Measurements from ENCODE around the gene SUPT5H.

SUPT5H gene

GRCh38 chr19:39465956-39466747 is 20.8 kb downstream of the SUPT5H start:
- H3K9ac ChIP-seq (ENCODE audit: low read length), result no peak overlapping the region
- no peak overlapping the region for H3K4me2 ChIP-seq (ENCODE audit: low read length)
- H3K27me3 ChIP-seq (ENCODE audit: low read depth, low read length), result no peaks in the 10 kb centered on the region
- 0 out of 2 replicates have a peak, but pooled peaks cover 9% of the 10 kb centered on the region for H3K79me2 ChIP-seq (ENCODE audit: low read length)
- H3K4me1 ChIP-seq (ENCODE audit: low read length), result no peaks in the 10 kb centered on the region
- H3K9me3 ChIP-seq (ENCODE audit: insufficient read depth, low read length), result no peaks in the 10 kb centered on the region
- no peak overlapping the region for H3K27ac ChIP-seq (ENCODE audit: low read length)
- H2AFZ ChIP-seq (ENCODE audit: low read depth, low read length), result no peak overlapping the region
- 0 out of 2 replicates have a peak, but pooled peaks cover 6% of the 10 kb centered on the region for H4K20me1 ChIP-seq (ENCODE audit: insufficient read depth, low read length)
- H3K36me3 ChIP-seq (replicated peaks; ENCODE audit: low read depth, low read length), result peaks cover 71% of the 10 kb centered on the region
- no peak overlapping the region for H3K4me3 ChIP-seq (ENCODE audit: low read length)
- TF ChIP-seq CTCF (IDR thresholded peaks at IDR 0.05; ENCODE audit: low read depth, low read length), result no peak

- H4K20me1 ChIP-seq (ENCODE audit: insufficient read depth, low read length), result 0 out of 2 replicates have a peak, but pooled peaks cover 6% of the 10 kb centered on the region
- TF ChIP-seq CTCF (IDR thresholded peaks at IDR 0.05; ENCODE audit: low read depth, low read length) (no peak), EZH2phosphoT487 (IDR thresholded peaks at IDR 0.05; ENCODE audit: low read depth) (no peak)
- no peaks in the 10 kb centered on the region for H3K27me3 ChIP-seq (ENCODE audit: low read depth, low read length)
- H3K9ac ChIP-seq (ENCODE audit: low read length), result no peak overlapping the region
- no peaks in the 10 kb centered on the region for H3K9me3 ChIP-seq (ENCODE audit: insufficient read depth, low read length)
- H3K36me3 ChIP-seq (replicated peaks; ENCODE audit: low read depth, low read length), result peaks cover 76% of the 10 kb centered on the region
- 0 out of 2 replicates have a peak, but pooled peaks cover 9% of the 10 kb centered on the region for H3K79me2 ChIP-seq (ENCODE audit: low read length)
- H3K4me1 ChIP-seq (ENCODE audit: low read length), result no peaks in the 10 kb centered on the region
- no peak overlapping the region for H3K4me3 ChIP-seq (ENCODE audit: low read length)
- no peak overlapping the region for H3K27ac ChIP-seq (ENCODE audit: low read length)
- no peak overlapping the region for H2AFZ ChIP-seq (ENCODE audit: low read depth, low read length)
- no peak overlapping the region for H3K4me2 ChIP-seq (ENCODE audit: low read length)
Measured at GRCh38 chr19:39467941-39468340, 22.6 kb downstream of the SUPT5H start.

- H3K4me3 ChIP-seq (ENCODE audit: low read length), result no peak overlapping the region
- H3K79me2 ChIP-seq (ENCODE audit: low read length), result 0 out of 2 replicates have a peak, but pooled peaks cover 4% of the 10 kb centered on the region
- no peak for TF ChIP-seq CTCF (IDR thresholded peaks at IDR 0.05; ENCODE audit: low read depth, low read length)
- no peak for TF ChIP-seq EZH2phosphoT487 (IDR thresholded peaks at IDR 0.05; ENCODE audit: low read depth)
- peaks cover 80% of the 10 kb centered on the region for H3K36me3 ChIP-seq (replicated peaks; ENCODE audit: low read depth, low read length)
- H3K4me1 ChIP-seq (ENCODE audit: low read length), result no peaks in the 10 kb centered on the region
- no peak overlapping the region for H2AFZ ChIP-seq (ENCODE audit: low read depth, low read length)
- no peaks in the 10 kb centered on the region for H3K27me3 ChIP-seq (ENCODE audit: low read depth, low read length)
- no peak overlapping the region for H3K4me2 ChIP-seq (ENCODE audit: low read length)
- H4K20me1 ChIP-seq (ENCODE audit: insufficient read depth, low read length), result 0 out of 2 replicates have a peak, but pooled peaks cover 6% of the 10 kb centered on the region
- no peaks in the 10 kb centered on the region for H3K9me3 ChIP-seq (ENCODE audit: insufficient read depth, low read length)
- no peak overlapping the region for H3K9ac ChIP-seq (ENCODE audit: low read length)
- no peak overlapping the region for H3K27ac ChIP-seq (ENCODE audit: low read length)
Measured at GRCh38 chr19:39469036-39469435, 23.7 kb downstream of the SUPT5H start.

- no peak overlapping the region for H3K4me2 ChIP-seq (ENCODE audit: low read length)
- 0 out of 2 replicates have a peak, but pooled peaks cover 6% of the 10 kb centered on the region for H3K79me2 ChIP-seq (ENCODE audit: low read length)
- TF ChIP-seq CTCF (IDR thresholded peaks at IDR 0.05; ENCODE audit: low read depth, low read length), result no peak
- TF ChIP-seq EZH2phosphoT487 (IDR thresholded peaks at IDR 0.05; ENCODE audit: low read depth), result no peak
- peaks cover 84% of the 10 kb centered on the region for H3K36me3 ChIP-seq (replicated peaks; ENCODE audit: low read depth, low read length)
- H3K9ac ChIP-seq (ENCODE audit: low read length), result no peak overlapping the region
- H3K9me3 ChIP-seq (ENCODE audit: insufficient read depth, low read length), result no peaks in the 10 kb centered on the region
- H3K27ac ChIP-seq (ENCODE audit: low read length), result no peak overlapping the region
- no peak overlapping the region for H2AFZ ChIP-seq (ENCODE audit: low read depth, low read length)
- no peak overlapping the region for H3K4me3 ChIP-seq (ENCODE audit: low read length)
- H3K27me3 ChIP-seq (ENCODE audit: low read depth, low read length), result no peaks in the 10 kb centered on the region
- no peaks in the 10 kb centered on the region for H3K4me1 ChIP-seq (ENCODE audit: low read length)
- 0 out of 2 replicates have a peak, but pooled peaks cover 5% of the 10 kb centered on the region for H4K20me1 ChIP-seq (ENCODE audit: insufficient read depth, low read length)
Measured at GRCh38 chr19:39469567-39469966, 24.2 kb downstream of the SUPT5H start.
